CD4-positive, alpha-beta T cell treated with Interferon alpha-2 for 1 hour (primary cell): ENCODE measurements around the gene TOM1L1.
"Not testable (repeated sequence)": the region's sequence is repeated elsewhere in the genome, so short reads cannot be mapped to it uniquely, and the experiment has no call there.

Experiments used
- DNase-seq, 2 donors: peaks; one replicate each; pipeline ENCODE4 v3.0.0-alpha.2; 2020 to 2022

The TOM1L1 gene, protein sequence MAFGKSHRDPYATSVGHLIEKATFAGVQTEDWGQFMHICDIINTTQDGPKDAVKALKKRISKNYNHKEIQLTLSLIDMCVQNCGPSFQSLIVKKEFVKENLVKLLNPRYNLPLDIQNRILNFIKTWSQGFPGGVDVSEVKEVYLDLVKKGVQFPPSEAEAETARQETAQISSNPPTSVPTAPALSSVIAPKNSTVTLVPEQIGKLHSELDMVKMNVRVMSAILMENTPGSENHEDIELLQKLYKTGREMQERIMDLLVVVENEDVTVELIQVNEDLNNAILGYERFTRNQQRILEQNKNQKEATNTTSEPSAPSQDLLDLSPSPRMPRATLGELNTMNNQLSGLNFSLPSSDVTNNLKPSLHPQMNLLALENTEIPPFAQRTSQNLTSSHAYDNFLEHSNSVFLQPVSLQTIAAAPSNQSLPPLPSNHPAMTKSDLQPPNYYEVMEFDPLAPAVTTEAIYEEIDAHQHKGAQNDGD

DNA sequence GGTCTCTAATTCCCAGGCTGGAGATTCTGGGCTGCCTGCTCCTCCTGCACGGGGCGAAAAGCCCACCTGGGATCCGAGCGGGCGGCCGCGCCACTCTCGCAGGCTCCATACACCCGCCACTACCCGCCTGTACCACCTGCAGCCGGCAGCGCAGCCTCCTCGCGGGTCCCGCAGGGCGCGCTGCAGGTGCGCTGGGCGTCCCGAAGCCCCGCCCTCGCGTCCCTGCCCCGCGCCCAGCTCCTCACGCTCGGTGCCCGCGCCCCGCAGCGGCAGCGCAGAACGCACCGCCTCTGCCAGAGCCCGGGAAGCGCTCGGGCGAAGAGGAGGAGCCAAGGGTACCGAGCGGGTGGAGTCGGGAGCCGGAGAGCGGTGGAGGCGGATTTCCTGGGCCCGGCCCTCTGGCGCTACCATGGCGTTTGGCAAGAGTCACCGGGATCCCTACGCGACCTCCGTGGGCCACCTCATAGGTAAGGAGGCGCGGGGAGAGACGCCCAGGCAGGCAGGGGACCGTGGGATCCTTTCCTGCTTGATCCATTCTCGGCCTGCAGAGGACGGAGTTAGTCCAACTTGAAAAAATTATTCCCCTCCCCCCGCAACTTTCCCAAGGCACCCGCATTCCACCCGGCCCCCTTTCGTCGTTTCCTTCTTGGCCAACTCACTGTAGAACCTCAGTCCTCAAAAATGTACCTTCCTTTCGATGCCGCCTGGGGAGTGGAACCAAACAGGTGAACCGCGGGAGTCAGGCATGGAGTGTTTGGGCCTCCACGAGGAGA, at the start of gene TOM1L1:
Gene TOM1L1 (plus strand): TSS at position 396 of the 773 bp plus-strand sequence. CDS start 14 bp downstream, at position 410.
- DNase-seq, result peak in 1 of 2 donors; percentile 10

DNA sequence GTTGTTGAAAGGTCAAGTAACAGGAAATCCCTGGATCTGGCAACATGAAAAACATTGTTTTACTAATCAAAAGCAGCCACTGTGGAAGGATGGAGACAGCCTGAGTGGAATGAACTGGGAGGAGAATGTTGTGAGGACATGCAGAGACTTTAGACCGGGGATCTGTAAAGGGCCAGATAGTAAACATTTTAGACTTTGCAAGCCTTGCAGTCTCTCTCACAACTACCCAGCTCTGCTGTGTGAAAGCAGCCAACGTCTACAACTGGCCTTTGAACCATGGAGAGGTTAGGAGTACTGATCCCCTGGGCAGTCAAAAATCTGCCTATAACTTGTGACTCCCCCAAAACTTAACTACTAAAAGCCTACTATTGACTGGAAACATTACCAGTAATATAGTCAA, 41.5 kb upstream of the TOM1L1 start:
- DNase-seq, result no peak

DNA sequence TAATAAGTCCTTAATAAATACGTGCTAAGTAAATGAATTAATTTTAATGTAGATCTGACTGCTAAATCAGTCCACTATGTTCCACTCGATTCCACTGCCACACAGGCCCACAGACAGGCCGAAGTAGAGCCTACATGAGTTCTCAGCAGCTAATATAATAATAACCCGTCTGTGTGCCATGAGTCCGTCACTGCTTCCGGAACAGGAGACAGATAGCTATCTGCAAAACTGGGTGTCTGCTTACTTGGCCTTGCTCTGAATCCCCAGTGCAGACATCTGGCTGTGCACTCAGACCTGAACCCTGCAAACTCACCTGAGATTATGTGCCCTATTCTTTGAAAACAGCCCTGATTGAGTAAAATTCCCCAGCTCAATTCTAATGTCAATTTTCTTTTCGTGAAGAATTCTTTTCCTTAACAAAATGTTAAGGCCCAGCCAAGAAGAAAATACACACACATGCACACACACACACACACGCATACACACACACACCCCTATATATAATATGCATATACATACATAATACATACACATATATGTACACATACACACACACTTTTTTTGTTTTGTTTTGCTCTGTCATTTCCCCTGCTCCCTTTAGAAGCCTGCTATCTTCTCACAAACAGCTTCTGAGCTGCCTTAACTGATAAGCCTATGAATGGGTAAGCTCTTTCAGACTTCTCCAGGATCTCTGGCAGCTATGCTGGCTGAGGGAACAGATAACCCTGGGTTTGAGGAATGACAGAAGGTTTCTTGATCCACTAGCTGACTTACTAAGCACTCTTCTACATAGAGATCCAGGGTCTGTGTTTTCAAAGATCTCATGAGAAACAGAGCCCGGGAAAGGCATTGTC, 39.8 kb upstream of the TOM1L1 start:
- DNase-seq, result no peak

DNA sequence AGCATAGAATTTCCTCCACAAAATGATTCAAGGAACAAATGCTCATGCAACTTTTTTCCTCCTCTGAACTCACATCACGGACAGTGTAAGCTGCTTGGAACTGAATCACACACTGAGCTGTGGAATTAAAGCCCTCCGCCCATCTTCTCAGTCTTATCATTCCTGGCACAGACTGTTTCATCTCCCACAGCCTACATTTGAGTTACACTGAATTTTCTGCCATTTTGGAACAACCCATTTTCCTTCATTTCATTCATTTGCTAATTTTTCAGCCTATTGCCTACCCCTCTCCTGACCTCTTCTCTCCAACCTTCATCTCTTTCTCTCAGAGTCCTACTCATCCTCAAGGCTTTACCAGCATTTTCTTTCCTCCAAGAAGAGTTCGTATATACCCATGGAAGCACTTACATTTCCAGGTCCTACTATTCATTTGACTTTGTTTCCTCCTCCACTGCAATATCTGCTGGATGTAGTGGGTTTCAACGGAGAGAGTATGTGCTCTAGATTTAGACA, 39.1 kb upstream of the TOM1L1 start:
- no peak for DNase-seq

DNA sequence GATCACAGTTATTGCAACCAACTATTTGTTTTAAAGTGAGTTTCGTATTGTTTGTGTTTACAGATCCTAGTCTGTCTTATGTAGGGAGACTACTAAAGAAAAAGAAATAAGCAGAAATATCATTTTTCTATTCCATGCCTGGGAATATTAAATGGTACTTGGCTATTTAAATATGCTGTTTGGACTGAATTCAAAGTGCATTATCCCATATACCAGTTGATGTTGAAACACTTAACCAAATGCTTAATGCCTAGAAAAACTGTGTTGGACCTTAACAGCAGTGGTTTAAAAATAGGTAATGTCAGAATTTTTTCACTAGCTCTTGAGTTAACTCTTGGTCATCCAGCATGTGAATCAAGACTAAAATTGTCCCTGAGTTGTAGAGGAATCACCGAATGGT, 37.5 kb upstream of the TOM1L1 start:
- no peak for DNase-seq

DNA sequence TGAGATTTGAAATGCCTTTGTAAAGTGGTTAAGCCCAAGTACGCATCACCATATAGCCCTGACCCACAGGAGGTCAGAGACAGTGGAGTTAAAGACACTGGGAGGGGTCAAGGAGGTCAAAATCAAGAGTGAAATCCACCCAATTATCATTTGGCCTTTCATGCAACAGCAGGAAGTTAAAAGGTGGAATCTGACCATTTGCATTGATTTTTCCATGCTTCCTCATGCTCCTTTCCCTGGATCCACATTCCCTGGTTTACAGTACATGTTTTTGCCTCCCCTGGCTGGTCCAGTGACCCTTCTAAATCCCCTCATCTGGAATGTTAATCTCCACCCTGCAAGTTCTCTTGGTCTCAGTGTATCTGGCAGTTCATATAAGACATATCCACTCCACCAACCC, 36.6 kb upstream of the TOM1L1 start:
- DNase-seq, result no peak

DNA sequence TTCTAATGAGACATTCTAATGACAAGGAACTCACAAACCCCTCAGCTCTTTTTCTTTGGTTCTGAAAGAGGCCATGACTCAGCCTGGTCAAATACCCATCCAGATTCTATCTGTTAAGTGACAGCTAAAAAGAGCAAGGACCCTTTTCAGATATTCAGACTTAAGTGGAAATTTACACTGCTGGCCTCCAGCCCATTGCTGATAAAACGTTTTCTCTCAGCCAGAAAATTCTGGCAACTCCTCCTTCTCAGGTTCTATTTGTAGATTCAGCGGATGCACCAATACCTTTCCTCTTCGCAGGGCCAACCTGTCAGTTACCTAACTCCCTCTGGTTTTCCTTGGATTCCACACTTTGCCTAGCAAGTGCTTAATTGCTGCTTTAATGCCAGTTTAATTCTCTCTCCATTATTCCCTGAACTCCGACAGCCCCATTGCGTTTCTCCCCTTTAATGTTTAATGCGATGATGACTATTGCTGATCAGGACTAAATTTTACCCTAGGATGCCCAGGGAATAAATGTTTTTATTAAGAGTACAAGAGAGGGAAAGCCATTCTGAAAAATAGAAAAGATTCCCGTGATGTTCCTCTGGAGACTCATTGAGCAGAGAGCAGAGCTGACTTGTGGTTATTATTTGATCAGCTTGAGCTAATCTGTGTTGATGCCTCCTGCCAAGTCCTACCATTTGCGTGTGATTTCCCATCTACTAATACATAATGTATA, 35.9 kb upstream of the TOM1L1 start:
- DNase-seq, result no peak

DNA sequence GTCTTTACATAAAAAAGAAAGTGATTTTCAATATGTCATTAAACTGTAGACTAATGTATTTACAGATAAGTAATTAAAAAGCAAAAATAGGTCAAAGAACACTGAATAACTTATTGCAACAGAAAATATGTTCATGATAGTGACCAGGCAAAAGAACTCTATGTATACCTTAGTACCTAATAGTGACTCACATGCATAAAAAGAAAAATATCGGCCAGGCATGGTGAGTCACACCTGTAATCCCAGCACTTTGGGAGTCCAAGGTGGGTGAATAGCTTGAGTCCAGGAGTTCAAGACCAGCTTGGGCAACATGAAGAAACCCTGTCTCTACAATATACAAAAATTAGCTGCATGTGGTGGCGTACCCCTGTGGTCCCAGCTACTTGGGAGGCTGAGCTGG, 33.0 kb upstream of the TOM1L1 start:
- no peak for DNase-seq

DNA sequence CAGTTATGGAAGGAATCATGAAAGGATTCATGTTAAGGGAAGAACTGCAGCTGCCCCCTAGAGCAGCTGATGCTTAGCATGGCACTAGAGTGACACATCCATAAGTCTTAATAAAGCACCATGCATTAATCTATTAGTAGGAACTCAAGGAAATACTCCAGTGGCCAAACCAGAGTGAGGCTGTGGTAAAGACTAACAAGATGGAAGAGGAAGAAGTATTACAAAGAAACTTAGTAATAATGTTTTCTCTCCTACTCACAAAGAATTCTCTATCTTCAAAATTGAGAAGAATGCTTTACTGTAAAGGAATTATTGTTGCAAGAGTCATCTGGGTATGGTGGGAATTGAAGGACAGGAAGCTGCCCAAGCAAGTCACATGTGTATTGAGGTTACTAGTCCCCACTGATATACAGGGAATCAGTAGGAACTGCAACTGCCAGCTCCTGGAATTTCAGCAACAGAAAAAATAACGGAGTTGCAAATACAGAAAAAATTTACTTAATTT, 29.9 kb upstream of the TOM1L1 start:
- no peak for DNase-seq

DNA sequence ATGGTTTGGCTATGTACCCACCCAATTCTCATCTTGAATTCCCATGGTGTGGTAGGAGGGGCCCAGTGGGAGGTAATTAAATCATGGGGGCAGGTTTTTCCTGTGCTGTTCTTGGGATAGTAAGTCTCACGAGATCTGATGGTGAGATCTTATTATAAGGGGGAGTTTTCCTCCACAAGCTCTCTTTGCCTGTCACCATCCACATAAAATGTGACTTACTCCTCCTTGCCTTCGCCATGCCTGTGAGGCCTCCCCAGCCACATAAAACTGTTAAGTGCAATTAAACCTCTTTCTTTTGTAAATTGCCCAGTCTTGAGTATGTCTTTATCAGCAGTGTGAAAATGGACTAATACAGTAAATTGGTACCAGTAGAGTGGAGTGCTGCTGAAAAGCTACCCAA, 24.7 kb upstream of the TOM1L1 start:
- not testable (repeated sequence) for DNase-seq

DNA sequence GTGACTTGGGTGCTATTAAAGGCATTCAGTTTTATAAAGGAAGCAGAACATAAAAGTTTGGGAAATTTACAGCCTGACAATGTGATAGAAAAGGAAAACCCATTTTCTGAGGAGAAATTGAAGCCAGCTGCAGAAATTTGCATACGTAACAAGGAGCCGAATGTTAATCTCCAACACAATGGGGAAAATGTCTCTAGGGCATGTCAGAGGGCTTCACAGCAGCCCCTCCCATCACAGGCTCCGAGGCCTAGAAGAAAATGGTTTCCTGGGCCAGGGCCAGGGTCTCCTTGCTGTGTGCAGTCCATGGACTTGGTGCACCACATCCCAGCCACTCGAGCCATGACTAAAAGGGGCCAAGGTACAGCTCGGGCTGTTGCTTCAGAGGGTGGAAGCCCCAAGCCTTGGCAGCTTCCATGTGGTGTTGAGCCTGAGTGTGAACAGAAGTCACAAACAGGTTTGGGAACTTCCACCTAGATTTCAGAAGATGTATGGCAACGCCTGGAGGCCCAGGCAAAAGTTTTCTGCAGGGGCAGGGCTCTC, 23.9 kb upstream of the TOM1L1 start:
- DNase-seq, result no peak

DNA sequence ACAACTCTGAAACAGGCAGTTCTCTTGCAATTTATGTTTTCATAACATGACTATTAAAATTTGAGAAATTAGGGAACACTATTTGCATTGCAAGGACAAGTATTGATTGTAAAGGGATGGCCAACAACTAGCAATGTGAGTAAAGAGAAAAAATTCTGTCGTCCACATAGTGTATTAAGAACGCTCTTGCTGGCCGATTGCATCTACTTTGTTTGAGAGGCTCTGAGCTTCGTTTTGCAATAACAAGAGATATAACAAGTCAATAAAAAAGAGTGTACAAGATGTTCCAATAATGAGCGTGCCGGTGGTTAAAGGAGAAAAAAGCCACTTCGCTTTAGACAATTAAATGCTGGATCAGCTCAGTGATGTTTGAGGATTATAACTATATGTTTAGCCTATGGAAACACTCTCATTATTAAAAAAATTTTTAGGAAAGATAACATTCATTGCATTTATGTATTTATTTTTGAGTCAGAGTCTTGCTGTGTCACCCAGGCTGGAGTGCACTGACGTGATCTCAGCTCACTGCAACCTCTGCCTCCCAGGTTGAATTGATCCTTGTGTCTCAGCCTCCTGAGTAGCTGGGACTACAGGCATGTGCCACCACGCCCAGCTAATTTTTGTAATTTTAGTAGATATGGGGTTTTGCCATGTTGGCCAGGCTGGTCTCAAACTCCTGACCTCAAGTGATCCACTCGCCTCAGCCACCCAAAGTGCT, 19.2 kb upstream of the TOM1L1 start:
- DNase-seq, result no peak

DNA sequence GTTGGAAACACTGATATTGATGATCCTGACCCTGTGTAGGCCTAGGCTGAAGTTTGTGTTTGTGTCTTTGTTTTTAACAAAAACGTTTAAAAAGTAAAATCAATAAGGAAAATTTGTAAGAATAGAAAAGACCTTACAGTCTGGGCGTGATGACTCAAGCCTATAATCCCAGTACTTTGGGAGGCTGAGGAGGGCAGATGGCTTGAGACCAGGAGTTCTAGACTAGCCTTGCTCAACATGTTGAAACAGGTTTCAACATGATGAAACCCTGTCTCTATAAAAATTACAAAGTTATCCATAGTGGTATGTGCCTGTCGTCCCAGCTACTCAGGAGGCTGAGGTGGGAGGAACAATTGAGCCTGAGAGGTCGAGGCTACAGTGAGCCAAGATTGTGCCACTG, 18.3 kb upstream of the TOM1L1 start:
- no peak for DNase-seq

DNA sequence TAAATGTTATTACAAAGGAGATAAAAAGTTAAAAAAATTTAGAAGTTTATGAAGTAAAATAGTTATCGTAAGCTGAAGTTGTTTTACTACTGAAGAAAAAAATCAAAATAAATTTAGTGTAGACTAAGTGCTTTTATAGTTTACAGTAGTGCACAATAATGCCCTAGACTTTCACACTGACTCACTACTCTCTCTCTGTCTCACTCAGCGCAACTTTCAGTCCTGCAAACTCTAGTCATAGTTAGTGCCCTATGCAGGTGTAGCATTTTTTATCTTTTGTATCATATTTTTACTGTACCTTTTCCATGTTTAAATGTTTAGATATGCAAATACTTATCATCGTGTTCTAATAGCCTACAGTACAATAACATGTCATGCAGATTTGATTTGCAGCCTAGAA, 17.7 kb upstream of the TOM1L1 start:
- DNase-seq, result no peak

DNA sequence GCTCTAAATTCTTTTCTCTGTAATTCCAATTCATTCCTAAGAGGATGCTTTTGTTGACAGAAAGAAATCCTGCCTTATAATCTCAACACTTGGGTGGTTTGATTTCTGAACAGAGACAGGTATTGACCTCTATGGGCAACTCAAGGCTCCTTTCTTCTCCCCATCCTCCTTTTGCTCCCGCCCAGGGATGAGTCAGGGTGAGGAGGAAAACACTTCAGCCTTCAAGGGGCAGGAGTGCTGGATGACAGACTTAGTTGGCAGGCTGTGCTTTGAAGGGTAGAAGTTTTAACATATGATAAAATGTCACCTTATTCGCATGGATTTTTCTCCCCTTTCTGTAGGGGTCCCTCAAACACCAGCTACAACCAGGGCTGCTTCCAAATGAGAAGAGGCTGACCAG, 16.7 kb upstream of the TOM1L1 start:
- DNase-seq, result no peak

DNA sequence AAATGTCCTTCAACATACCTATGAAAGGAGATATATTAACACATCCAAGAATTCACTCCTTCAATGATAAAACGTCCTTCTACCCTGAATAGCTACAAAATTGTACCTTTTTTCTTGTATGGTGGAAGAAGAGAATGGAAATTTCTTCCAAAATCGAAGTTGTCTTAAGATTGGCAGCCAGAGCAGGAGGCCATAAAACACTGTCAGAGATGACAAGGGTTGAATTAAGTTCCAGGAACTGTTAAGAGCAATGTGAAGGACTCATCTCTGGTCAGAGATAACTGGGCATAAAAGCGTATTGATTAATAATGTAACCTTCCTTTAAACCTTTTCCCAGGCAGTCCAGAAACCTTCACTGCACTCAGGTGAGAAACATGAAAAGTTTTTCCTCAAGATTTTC, 12.9 kb upstream of the TOM1L1 start:
- DNase-seq, result no peak

DNA sequence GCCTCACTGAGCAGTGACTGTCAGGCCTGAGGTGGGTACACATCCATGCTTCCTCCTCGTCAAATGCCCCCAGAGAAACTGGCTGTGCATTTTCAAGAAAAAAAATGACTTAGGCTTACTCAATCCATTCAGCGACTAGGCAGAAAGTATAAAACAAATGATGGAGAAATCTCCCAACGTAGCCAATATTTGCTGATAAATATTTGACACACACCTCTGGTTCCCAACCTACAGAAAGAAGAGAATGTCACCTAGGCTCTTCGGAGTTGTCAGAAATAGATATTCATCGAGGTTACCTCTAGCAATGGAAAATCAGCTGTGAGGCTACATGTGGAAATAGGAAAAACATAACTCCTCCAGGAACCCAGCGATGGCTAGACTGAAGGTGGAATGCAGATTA, 12.4 kb upstream of the TOM1L1 start:
- no peak for DNase-seq

DNA sequence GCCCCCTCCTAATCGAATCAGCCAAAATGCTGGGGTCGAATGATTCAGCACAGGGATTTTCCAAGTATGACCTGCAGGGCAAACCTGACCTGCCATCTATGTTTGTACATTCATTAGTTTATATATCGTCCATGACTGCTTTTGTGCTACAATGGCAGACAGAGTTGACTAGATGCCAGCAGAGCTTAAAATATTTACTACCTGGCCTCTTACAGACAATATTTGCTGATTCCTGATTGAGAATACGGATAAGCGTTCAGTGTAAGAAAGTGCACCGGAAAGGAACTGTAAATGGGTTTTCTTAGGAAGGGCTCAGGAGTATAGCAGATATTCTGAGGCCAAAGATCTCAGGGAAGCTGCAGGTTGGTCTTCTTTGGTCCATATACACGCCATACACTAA, 11.7 kb upstream of the TOM1L1 start:
- DNase-seq, result no peak

DNA sequence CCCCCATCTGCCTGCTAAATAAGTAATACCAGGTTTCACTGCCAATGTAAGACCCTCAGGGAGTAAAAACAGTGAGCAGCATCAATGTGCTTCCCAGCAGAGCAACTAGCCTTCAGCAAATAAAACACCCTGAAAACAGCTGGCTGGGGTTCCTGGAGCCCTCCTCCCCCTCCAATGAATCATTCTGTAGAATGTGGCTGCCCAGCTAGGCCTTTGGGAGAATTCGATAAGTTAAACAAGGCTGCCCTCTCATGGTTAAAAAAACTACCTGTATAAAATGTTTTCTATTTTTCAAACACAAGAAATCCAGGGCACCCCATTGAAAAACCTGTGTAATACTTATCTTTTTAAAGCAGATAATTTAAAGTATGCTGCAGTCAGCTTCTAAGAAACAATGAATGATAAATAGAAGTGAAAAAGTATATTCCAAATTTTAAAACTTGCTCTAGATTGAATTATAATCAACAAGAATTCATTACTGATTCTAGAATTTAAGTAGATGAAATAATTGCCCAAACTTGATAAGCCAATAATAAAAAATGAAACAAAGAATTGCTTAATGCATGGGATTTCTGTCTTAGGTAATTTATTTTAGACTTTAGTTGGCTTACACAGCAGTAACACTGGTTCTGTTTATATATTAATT, 9.4 kb upstream of the TOM1L1 start:
- no peak for DNase-seq

DNA sequence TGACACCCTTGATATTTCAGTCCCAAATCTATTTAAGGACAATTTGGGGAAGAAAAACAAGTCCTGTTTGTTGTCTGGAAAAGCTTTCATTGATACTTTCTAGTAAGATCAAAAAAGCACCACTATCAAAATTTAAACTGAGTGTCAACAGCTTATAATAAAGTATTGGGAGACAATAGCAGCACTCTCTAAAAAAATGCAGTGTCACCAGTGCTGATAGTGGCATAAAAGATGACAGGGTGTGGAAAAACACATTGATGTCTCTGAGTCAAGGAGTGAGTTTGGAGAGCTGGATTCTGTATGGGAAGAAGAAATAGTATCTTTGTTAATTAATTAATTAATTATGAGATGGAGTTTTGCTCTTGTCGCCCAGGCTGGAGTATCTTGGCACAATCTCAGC, 8.3 kb upstream of the TOM1L1 start:
- DNase-seq, result no peak

DNA sequence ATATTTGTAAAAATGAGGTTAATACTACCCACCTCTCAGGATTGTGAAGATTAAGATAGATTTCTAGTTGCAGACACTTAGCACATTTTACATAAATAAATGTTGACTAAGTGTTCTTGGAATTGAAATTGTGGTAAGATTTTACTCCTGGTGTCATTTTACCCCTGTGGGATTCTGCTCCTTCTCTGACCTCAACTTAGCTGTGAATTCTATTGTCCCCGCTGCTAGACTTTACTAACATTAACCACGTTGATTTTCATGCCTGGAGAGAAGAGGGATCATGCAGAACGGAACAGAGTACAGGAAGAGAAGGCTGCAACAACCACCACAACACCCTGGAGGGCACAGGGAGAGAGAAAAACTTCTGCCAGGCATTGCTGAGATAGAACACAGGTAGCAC, 2.1 kb upstream of the TOM1L1 start:
- no peak for DNase-seq
